ENCODE measurements around the gene OR51V1.
"Not testable (repeated sequence)": the region's sequence is repeated elsewhere in the genome, so short reads cannot be mapped to it uniquely, and the experiment has no call there.

OR51V1 gene

GRCh38 chr11:5164807-5165206, 35.7 kb downstream of the OR51V1 start:
- DNase-seq = not testable (repeated sequence)

GRCh38 chr11:5161045-5161444, 39.4 kb downstream of the OR51V1 start:
- DNase-seq = not testable (repeated sequence)

DNA sequence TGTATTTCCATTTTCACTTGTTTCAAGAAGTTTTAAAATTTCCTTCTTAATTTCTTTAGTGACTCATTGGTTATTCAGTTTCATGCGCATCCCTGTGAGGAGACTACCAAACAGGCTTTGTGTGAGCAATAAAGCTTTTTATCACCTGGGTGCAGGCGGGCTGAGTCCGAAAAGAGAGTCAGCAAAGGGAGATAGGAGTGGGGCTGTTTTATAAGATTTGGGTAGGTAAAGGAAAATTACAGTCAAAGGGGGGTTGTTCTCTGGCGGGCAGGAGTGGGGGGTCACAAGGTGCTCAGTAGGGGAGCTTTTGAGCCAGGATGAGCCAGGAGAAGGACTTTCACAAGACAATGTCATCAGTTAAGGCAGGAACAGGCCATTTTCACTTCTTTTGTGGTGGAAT, 40.3 kb downstream of the OR51V1 start:
- not testable (repeated sequence) for DNase-seq

- no peak for DNase-seq
Observed at GRCh38 chr11:5159806-5160205, 40.7 kb downstream of the OR51V1 start.

DNA sequence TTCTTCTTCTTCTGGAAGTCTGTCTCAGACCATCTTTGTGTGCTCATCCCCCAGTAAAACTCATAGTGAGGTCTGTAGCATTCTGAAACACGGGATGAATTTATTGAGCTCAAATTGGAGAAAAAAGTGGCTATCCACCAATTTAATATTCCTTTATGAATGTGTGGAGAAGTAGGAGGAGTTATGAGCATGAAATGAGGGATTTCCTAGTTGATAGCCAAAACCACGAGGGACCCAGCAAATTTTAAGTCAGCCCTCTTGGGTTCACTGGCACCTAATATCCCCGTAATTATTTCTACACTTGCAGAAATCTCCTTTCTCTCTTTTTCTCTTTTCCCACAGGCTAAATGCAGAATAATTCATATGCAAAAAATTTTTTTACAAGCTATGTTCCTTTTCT, 45.8 kb downstream of the OR51V1 start, which contains the start of gene OR52A1:
TSS of gene OR52A1 (minus strand) at position 101 of the 400 bp plus-strand sequence. CDS start 2,388 bp downstream, outside the sequence.
- DNase-seq = no peak

DNA sequence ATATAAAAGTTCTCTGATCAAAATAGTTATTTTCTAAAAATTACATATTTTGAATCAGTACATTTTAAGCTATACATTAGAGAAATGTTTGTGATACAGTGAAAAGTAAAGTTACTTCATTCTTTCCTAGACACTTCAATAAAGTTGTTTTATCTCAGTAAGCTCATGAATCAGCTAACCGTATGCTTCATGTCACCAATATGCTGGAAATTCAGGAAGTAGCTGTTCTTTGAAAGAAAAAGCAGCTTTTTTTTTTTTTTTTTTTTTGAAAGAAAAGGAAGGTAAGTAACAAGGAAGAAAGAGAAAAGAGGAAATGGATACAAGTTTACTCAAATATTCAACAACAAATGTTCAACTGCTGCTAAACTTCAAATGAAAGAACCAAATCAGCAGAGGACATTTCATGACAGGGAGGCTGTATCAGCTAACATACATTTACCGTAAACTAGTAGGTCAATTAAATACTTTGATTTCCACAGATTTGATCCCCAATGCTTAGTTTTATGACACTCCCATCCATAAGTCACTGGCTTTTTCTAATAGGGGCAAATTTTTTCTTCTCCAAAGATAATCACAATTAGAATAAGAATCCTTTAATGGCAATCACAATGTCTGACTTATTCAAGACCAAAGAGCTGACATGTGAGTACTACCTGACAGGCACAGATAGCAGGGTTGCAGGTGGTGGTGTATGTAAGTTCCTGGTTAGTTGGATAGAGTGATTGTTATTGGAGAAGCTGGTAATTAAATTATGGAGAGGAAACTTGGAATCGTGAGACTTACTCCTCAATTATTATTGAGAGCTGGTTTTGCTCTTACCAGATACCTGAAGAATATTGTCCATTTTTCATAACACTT, 46.7 kb downstream of the OR51V1 start:
- DNase-seq = no peak

DNA sequence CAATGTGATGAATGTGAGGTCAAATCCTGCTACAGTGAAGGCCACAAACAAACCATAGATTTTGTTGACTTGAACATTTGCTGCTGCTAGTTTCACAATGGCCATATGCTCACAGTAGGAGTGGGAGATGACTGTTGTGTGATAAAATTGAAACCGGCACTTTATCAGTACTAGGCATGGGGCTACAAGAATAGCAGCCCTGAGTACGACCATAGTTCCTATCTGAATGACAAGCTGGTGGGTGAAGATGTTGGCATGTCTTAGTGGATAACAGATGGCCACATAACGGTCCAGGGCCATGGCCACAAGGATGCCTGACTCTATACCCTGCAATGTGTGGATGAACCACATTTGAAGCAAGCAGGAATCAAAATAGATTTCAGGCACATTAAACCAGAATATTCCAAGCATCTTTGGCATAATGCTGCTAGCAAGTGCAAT, 48.7 kb downstream of the OR51V1 start:
- DNase-seq = no peak

All from inflammatory macrophage treated with lipopolysaccharide for 1 hour (primary cell).